HFF-Myc (cell line): Measurements from ENCODE around the gene ATCAY.

Source experiments
- DNase-seq: peaks from one replicate; pipeline ENCODE4 v3.0.0-alpha.2; 2011; ENCODE audit warnings: low read depth; ENCODE audit errors: extremely low read depth
- H3K4me3 ChIP-seq: replicated peaks from 2 replicates; pipeline ENCODE4 v1.5.1; 2011; ENCODE audit warnings: low read depth, mild to moderate bottlenecking, control low read depth, low read length
- CTCF ChIP-seq: IDR thresholded peaks from 2 replicates; pipeline ENCODE4 v1.5.1; 2012; ENCODE audit warnings: mild to moderate bottlenecking, low read depth, low read length, control low read depth; ENCODE audit errors: missing control alignments

Gene ATCAY

GRCh38 chr19:3880471-3881271 lies at the start of gene ATCAY:
ATCAY (plus strand) TSS chr19:3880685; CDS start chr19:3885768, 5,083 bp downstream.
- DNase-seq: no peak
- no peak within 1 kb of the TSS for H3K4me3 ChIP-seq
- no peak for TF ChIP-seq CTCF

GRCh38 chr19:3831601-3832000 lies 48.9 kb upstream of the ATCAY start:
- no peak for DNase-seq
- no peak overlapping the region for H3K4me3 ChIP-seq
- TF ChIP-seq CTCF: no peak

GRCh38 chr19:3832001-3832400 lies 48.5 kb upstream of the ATCAY start:
- H3K4me3 ChIP-seq: no peak overlapping the region
- DNase-seq: no peak
- no peak for TF ChIP-seq CTCF

- DNase-seq: no peak
- no peak for TF ChIP-seq CTCF
- H3K4me3 ChIP-seq: no peak overlapping the region
These were observed 46.7 kb upstream of the ATCAY start for GRCh38 chr19:3833578-3834348.

GRCh38 chr19:3834349-3835054 lies 46.0 kb upstream of the ATCAY start:
- no peak overlapping the region for H3K4me3 ChIP-seq
- no peak for DNase-seq
- no peak for TF ChIP-seq CTCF

GRCh38 chr19:3835055-3835435 lies 45.4 kb upstream of the ATCAY start:
- no peak for TF ChIP-seq CTCF
- no peak overlapping the region for H3K4me3 ChIP-seq
- DNase-seq: no peak
